Measurements from ENCODE around the gene WDR44.
"Not testable (repeated sequence)": the region's sequence is repeated elsewhere in the genome, so short reads cannot be mapped to it uniquely, and the experiment has no call there.

Gene WDR44

DNA sequence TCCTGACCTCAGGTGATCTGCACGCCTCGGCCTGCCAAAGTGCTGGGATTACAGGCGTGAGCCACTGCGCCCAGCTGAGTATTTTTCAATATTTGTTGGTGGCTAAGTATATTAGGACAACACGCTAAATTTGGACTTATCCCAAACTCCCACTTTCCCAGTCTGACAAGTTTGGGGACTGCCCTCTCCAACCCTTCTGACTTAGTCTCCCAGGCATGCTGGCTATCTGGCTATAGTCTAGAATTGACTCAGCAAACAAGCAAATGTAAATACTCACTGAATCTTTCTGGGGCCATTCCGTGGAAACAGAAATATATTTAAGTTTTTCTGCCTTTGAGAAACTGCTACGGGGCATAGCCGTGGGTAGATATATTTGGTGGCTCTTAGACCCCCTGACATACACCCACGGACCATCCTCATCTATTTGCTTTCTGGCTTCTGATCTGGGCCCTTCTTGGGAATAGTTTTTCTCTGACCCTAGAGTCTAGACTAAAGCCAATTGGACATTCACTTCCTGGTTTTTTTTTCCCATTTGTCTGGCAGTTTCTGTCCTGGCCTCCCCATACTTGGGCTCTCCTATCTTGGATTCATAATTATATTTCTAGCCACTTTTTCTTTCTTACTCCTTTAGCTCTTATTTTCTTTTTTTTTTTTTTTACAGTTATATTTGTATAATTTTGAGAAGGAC is 138.5 kb downstream of the WDR44 start:
- no peak for DNase-seq

DNA sequence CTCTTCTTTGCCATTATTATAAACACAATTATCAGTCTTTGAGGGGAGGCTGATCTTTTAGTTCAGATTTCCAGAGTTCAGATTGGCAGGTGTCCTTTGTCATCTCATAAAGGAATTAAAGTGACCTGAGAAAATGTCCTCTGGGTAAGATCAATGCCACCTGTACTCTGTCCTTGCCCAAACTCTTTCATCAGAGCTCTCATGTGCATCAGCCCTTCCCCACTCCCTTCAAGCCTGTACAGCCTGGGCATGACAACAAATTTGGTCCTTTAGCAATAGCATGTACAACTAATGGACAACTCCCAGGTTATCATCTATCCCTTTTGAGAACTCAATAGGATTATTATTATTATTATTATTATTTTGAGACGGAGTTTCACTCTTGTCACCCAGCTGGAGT is 140.8 kb downstream of the WDR44 start:
- DNase-seq, result not testable (repeated sequence)

GRCh38 chrX:118493016-118493415 is 147.1 kb downstream of the WDR44 start:
- no peak for DNase-seq

DNA sequence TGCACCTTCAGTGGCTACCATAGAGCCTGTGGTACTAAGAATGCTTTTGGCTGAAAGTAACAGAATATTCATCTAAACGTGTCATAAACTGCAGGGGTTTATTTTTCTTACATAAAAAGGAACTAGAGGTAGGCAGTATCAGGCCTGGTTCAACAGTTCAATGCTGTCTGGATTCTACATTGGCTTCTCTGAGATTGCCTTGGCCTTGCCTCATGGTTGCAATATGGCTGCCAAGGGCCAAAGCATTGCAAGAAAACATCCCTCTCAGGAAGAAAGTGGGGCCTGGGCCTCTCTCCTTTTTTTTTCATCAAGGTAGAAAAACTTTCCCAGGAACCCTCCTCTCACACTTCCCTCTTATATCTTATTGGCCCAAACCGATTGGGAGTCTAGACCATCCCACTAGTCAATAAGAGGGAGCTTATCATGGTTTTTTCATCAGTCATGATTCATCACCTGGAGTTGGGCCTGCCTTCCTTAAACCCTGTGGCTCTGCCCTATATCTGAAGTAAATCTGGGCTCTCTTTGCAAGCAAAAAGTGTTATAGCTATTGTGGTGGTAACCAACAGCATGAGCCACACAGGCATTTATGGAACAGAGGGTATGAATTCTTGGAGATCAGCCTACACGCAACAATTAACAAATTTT is 147.9 kb downstream of the WDR44 start:
- no peak for DNase-seq

DNA sequence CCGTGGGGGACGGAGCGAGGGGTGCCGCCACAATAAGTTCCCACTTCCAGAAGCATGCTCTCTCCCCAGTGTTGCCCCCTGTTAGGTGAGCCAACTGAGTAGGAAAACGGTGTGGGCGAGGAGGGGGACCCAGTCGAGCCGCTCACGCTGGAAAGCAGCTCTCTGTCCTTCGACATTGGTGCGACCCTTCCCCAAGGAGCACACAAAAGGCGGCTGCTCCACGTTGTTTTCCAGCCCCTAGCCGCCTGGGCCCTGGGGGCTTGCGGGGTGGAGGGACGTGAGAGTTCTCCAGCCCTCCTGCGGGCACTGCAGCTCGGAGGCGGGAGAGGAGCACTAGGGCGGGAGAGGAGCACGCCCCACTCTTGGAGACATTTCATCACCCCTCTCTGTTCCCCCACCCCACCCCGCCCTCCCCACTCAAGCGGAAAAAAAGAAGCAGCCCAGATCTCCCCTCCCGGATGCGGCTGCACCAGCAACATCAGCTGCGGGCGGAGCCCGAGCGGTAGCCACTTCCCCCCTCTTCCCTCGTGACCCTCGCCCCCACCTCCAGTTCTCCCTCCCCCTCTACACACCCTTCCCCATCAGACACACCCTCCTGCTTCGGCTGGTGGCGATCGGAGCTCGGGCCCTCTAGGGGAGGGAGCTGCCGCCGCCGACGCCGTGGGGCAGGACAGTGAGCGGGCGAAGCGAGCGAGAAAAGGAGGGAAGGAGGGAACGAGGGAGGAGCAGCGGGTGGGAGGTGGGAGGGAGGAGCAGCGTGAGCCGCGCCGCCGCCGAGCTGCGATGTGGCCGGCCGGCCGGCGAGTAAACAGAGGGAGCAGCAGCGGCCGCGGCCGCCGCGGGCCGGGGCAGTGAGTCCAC is 149.4 kb downstream of the WDR44 start, which contains the start of gene DOCK11:
Gene DOCK11 (plus strand): TSS at position 755 of the 861 bp plus-strand sequence. CDS start 157 bp downstream, outside the sequence.
- DNase-seq, result peak; percentile 12 to 70

DNA sequence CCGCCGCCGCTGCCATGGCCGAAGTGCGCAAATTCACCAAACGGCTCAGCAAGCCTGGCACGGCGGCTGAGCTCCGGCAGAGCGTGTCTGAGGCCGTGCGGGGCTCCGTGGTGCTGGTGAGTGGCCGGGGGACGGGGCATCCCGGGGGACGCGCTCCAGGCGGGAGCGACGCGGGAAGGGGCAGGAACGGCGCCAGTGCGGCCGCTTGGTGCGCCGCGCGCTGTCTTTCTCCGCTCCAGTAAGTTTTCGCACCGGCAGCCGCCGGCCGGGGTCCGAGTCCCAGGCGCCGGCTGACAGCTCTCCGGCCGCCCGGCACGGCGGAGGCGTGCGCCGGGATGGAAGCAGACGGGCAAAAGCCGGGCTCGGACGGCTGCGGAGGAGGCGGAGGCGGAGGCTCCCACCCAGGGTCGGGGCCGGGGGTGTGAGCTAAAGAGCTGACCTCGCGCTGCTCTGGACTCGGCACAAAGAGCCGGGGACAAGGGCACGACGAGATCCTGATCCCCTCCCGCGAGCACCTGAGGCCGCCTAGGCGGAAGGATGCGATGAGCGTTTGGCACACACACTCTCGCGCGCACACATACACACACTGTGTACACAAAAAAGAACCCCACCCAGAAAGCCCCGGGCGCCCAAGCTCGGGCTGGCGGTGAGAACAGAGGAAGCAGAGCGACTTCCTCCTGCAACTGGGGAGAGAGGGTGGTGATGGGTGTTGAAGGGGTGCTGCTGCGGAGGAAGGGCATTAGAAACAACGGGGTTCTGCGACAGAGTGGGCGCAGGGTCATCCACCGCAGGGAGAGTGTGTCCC is 150.3 kb downstream of the WDR44 start:
- DNase-seq, result peak; percentile 6 to 62

DNA sequence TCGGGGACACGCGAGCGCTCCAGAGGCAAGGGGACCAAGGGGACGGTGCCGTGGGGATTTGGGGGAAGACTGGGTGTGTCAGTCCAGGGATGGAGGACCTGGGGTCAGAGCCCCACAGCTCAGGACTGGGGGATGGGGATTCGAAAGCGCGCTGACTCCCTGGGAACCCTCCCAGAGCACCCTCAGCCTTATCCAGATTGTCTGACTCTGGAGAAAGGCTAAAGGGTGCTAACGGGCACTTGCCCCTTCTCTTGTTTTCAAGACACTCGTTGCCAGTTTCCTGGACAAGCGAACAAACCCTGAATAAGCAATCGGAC is 150.8 kb downstream of the WDR44 start:
- DNase-seq, result peak in 1 of 2 experiments; percentile 44

DNA sequence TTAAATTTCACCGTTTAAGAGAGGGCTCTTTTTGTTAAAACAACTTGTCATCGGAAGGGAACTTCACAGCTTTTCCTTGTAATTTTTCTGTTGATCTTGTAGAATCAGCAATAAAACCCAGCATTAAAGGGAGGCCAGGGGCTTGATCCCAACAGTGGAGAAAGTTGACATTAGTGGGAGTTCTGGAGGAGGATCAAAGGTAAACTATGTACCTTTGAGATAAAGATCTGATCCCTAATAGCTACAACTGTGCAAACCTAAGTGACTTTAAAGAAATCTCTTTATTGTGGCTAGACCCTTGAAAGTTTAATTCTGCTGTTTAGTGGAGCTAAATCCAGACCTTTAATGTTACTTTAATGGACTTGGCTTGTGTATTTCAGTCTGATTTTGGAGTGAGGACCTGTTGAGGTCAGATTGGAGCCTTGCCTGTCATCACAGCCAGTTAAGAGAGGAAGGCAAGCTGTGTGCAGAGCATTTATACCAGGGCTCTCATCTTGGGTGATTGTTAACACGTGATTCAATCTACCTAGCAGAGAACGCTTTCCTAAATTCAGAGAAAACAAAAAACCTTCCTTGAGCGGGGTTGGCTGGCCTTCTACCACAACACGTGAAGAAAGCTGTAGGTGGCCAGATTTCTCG is 151.4 kb downstream of the WDR44 start:
- DNase-seq, result no peak

GRCh38 chrX:118498351-118498750 is 152.4 kb downstream of the WDR44 start:
- DNase-seq, result no peak

GRCh38 chrX:118498755-118499154 is 152.8 kb downstream of the WDR44 start:
- DNase-seq, result no peak

GRCh38 chrX:118499295-118499694 is 153.4 kb downstream of the WDR44 start:
- DNase-seq, result peak; percentile 75 to 85
